Activated CD8-positive, alpha-beta memory T cell treated with anti-CD3 and anti-CD28 coated beads for 4 hours (primary cell): Measurements from ENCODE around the gene SALL4.
A peak's percentile ranks its signal among the peaks of the same experiment; 100 is the strongest.
"Not testable (repeated sequence)": the region's sequence is repeated elsewhere in the genome, so short reads cannot be mapped to it uniquely, and the experiment has no call there.

Experiments used
- DNase-seq, 2 donors: peaks; one replicate each; pipeline ENCODE4 v3.0.0-alpha.2; 2020; ENCODE audit warnings: low read depth in 2 of 2

SALL4 gene

GRCh38 chr20:51765381-51765780 is 36.9 kb downstream of the SALL4 start:
- DNase-seq, result not testable (repeated sequence)

DNA sequence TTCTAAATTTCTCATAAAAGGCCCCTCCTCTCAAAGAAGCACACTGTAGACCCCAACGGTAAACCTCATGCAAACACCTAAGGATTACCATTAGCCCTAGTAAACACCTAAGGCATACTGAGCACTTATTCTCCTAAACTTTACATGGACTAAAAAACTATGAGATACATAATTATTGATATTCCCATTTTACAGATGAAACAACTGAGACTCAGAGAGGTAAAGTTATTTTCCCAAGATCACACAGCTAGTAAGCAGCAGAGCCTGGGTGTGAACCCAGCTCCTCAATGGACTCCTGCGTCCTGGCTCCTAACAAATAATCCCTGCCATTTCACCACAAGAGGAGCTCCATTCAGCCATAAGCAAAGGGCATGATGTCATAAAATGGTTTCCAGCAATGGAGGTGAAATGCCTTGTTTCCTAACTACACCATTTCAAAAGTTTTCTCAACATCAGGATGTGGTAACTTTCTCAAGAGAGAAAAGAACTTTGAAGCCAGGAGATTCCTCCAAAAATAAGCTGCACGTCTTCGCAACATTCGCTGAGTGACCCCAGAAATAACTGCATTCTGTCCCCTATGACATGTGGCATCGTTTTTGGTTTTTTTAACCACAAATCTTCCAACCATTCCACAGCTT is 38.2 kb downstream of the SALL4 start:
- no peak for DNase-seq

DNA sequence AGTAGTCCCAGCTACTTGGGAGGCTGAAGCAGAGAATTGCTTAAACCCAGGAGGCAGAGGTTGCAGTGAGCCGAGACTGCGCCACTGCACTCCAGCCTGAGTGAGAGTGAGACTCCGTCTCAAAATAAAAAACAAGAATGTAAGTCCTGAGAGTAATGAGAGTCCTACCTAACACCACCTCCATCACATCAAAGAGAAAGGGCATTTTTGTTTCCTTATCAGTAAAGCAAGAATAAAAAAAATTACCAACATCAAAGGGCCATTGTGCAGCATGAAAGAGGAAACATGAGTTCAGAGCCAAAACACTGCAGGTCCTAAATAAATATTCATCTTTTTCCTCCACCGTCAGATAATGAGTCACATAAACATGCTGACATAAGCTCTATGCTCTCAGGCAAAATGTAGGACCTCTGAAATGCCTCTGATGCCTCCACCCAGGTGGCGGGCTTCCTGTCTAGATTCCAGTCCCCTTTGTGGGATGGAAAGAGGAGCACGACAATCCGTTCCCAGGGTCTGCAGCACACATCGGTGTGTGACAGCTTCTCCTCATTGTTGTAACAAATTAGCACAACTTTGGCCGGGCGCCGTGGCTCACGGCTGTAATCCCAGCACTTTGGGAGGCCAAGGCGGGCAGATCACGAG is 41.3 kb downstream of the SALL4 start:
- no peak for DNase-seq

DNA sequence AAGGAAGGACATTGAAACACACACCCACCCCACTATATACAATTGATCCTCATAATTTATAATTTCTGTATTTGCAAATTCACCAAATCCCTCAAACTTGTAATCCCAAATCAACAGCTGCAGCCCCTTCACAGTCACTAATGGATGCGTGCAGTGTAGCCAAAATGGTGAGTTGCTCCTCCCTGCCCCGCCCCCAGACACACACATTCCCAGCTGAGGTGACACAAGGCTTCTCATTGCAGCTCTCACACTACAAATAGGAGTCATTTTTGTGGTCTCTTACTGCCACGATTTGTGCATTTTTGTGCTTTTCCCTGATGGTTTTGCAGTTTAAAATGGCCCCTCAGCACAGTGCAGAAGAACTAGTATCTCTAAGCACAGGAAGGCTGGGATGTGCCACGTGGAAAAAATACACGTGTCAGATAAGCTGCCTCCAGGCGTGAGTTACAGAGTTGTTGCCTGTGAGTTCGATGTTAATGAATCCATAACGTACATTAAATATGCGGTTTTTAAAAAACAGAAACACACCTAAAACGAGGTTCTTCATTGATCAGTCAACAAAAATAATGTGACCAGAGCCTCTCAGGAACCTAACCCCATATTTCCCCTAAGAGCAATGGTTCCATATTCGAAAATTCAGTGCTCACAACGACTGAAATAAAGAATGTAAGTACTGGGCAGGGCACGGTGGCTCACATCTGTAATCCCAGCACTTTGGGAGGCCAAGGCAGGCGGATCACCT is 42.4 kb downstream of the SALL4 start:
- DNase-seq, result no peak

DNA sequence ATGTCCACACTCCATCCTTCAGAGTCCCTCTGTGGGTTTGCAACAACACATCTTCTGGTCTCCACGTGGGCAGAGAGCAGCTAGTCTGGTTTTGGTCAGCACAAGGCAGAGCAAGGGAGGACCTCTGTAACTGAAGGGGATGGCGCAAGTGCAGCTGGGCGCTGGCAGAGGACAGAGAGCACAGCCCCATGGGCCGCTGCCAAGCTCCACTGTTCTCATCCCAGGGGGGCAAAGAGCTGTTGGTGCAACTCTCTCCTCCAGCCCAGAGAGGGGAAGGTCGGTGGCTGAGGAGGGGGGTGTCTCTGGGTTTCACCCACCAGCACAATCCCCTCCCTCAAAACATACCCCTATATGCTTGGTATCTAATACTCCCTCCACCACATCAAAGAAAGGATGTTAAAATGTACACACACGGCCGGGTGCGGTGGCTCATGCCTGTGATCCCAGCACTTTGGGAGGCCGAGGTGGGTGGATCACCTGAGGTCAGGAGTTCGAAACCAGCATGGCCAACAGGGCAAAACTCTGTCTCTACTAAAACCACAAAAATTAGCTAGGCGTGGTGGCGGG is 43.3 kb downstream of the SALL4 start:
- no peak for DNase-seq

GRCh38 chr20:51757226-51757625 is 45.1 kb downstream of the SALL4 start:
- DNase-seq, result no peak

GRCh38 chr20:51756653-51757052 is 45.7 kb downstream of the SALL4 start:
- DNase-seq, result no peak

- DNase-seq, result not testable (repeated sequence)
Measured at GRCh38 chr20:51753220-51753619, 49.1 kb downstream of the SALL4 start.

- no peak for DNase-seq
Measured at GRCh38 chr20:51752343-51752951, 49.9 kb downstream of the SALL4 start.

- DNase-seq, result no peak
Measured at GRCh38 chr20:51750770-51751388, 51.4 kb downstream of the SALL4 start.

DNA sequence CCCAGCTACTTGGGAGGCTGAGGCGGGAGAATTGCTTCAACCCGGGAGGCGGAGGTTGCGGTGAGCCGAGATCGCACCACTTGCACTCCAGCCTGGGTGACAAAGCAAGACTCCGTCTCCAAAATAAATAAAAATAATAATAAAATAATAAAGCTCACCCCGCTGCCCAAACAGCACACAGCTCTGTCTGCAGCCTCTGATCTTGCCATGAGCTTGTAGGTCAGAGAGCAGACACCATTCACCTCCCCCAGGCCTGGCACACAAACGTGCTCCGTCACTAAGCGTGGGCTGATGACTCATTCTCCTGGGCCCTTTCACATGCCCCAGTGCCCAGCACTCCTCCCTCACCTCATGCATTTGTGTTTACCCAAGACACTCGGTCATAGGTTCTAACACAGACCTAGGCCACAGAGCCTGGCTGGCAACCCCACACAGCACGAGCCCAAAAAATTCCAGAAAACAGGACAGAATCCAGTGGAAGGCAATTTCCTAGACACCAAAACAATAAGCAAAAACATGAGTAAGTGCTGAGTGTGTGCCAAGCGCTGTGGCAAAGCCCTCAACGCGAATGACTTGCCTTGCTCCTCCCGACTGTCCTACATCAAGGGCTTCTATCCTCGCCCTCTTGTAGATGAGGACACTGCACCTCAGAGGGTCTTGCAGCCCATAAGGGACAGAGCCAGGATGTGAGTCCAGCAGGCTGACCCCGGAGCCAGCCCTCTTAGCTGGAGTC is 52.1 kb downstream of the SALL4 start:
- peak in 1 of 2 donors; percentile 9 for DNase-seq

- no peak for DNase-seq
Measured at GRCh38 chr20:51749674-51750036, 52.7 kb downstream of the SALL4 start.

- no peak for DNase-seq
Measured at GRCh38 chr20:51747182-51747911, 55.0 kb downstream of the SALL4 start.

GRCh38 chr20:51745804-51746203 is 56.5 kb downstream of the SALL4 start:
- no peak for DNase-seq

GRCh38 chr20:51740838-51741237 is 61.5 kb downstream of the SALL4 start:
- DNase-seq, result no peak

DNA sequence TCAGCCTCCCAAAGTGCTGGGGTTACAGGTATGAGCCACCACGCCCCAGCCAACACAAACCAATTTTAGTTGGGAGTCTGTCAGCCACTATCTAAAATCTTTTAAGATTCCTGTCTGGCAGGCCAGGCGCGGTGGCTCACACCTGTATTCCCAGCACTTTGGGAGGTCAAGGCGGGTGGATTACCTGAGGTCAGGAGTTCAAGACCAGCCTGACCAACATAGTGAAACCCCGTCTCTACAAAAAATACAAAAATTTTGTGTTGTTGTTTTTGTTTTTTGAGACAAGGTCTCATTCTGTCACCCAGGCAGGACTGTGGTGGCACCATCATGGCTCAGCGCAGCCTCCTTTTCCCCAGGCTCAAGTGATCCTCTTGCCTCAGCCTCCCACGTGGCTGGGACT is 62.0 kb downstream of the SALL4 start:
- not testable (repeated sequence) for DNase-seq

DNA sequence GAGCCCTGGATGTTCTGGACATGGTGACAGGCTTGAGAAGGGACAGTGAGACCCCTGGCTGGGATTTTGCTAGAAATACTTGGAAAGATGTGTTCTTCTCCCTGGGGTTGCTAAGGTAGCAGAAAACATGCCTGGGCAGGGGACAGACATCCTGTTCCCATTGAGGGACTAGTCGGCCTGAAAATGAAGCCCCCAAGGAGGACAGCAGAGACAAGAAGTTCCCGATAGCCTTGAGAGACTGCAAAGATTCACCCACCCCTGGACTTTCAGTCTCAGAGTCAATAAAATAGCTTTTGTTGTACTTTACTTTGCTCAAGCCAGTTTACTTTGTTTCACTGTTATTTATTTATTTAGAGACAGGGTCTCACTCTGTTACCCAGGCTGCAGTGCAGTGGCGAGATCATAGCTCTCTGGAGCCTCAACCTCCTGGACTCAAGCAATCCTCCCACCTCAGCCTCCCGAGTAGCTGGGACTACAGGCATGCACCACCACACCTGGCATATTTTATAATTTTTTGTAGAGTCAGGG is 62.5 kb downstream of the SALL4 start:
- DNase-seq, result no peak

- no peak for DNase-seq
Measured at GRCh38 chr20:51738877-51739447, 63.4 kb downstream of the SALL4 start.

DNA sequence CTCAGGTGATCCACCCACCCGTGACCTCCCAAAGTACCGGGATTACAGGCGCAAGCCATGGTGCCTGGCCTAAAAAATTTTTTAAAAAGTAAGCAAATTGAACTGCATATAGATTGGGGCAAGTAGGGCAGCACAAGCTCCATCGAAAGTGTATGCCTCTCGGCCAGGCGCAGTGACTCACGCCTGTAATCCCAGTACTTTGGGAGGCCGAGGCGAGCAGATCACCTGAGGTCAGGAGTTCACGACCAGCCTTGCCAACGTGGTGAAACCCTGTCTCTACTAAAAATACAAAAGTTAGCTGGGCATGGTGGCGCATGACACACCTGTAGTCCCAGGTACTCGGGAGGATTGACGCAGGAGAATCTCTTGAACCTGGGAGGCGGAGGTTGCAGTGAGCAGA is 64.1 kb downstream of the SALL4 start:
- not testable (repeated sequence) for DNase-seq

DNA sequence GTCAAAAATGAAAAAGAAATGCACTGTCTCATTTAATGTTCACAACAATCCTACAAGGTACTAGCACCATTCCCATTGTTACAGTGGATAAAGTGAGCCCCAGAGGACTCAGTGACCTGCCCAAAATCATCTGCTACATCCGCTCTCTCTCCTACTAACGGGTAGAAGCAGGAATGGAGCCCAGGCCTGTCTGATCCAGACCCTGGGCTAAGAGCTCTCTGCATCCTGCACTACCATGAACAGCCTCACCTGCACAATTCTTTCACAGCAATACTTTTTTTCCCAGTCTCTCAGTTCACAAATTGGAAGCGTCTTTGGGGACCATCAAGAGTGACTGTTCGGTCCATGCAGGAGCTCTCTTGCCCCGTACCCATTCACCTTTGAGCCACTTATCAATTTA is 65.4 kb downstream of the SALL4 start:
- no peak for DNase-seq
